HepG2 (cell line): Measurements from ENCODE around the gene INHA. TPM values are rescaled to one million over a fixed set of nuclear protein-coding genes. Genes with fewer than 3 reads are reported as not detected.

ENCODE experiments used
- ATAC-seq: fragments of 200-7000 bp; cut with Tn5 transposase; 3 replicates; pipeline ENCODE4 v1.9.1; 2020; ENCODE audit warnings: mild to moderate bottlenecking, moderate library complexity
- BruUV-seq: library from RNA; stranded (reverse); fragments of 400-500 nt; replicated peaks from 2 replicates; lab custom pipeline; 2021; lab: Mats Ljungman, UMichigan
- CTCF ChIA-PET: fragments of 300-600 bp; formaldehyde crosslinking; extraction: SDS; loops from one replicate; lab custom pipeline; 2021; ENCODE audit warnings: low total read pairs, inconsistent platforms, low intra/inter-chr PET ratio; lab: Yijun Ruan, JAX
- POLR2A ChIA-PET: fragments of 350-600 bp; sonication (Branson Sonifier 250); formaldehyde crosslinking; loops from one replicate; lab custom pipeline; 2020; ENCODE audit warnings: antibody characterized with exemption, inconsistent platforms; lab: Yijun Ruan, JAX
- DNase-seq: peaks from one replicate; pipeline ENCODE4 v3.0.0-alpha.2; 2015; ENCODE audit warnings: low spot score
- FAIRE-seq: peaks from 3 replicates; lab custom pipeline; 2011; peaks lifted over from hg19 to GRCh38; lab: Jason Lieb, UNC
- H2AFZ ChIP-seq: one replicate; pipeline ENCODE4 v1.6.1; 2011; ENCODE audit warnings: low read length, inconsistent platforms
- H3K27ac ChIP-seq: fragments of 300-600 bp; 3 replicates; pipeline ENCODE4 v1.8.0; 2011; ENCODE audit warnings: mixed run types, mild to moderate bottlenecking, mixed read lengths, low read length, inconsistent platforms; ENCODE audit not compliant: insufficient read depth; ENCODE audit errors: extremely low read length
- H3K27me3 ChIP-seq, 2 experiments: fragments of 200-600 bp in 1 of 2; 2 replicates in 1 of 2; 3 replicates in 1 of 2; pipeline versions ENCODE4 v1.6.0 to v1.8.0; 2011; ENCODE audit warnings: low read length in 2 of 2, mild to moderate bottlenecking in 2 of 2, moderate library complexity in 2 of 2, inconsistent platforms in 1 of 2; ENCODE audit not compliant: insufficient read depth in 2 of 2, control insufficient read depth in 1 of 2
- H3K36me3 ChIP-seq, 2 experiments: fragments of 200-600 bp in 1 of 2; replicated peaks in 1 of 2; 2 replicates in 1 of 2; 3 replicates in 1 of 2; pipeline versions ENCODE4 v1.5.1 to v1.8.0; 2011; ENCODE audit warnings: low read length in 2 of 2, inconsistent platforms in 1 of 2; ENCODE audit not compliant: insufficient read depth in 2 of 2, control insufficient read depth in 1 of 2
- H3K4me1 ChIP-seq: 2 replicates; pipeline ENCODE4 v1.5.1; 2012; ENCODE audit warnings: low read length, inconsistent platforms; ENCODE audit not compliant: insufficient read depth
- H3K4me2 ChIP-seq: 2 replicates; pipeline ENCODE4 v1.6.0; 2011; ENCODE audit warnings: low read depth, low read length, inconsistent platforms
- H3K4me3 ChIP-seq, 3 experiments: fragments of 200-600 bp in 1 of 3; sonication (generic), shearing (Covaris generic) in 1 of 3; replicated peaks in 1 of 3; 2 replicates each; pipeline ENCODE4 v1.5.1; 2011 to 2016; ENCODE audit warnings: low read length in 3 of 3, inconsistent platforms in 2 of 3, low read depth in 2 of 3, mild to moderate bottlenecking in 2 of 3, control low read depth in 1 of 3, mixed read lengths in 1 of 3; ENCODE audit not compliant: insufficient read depth in 1 of 3
- H3K79me2 ChIP-seq: one replicate; pipeline ENCODE4 v1.6.1; 2011; ENCODE audit warnings: low read length, inconsistent platforms; ENCODE audit not compliant: insufficient read depth
- H3K9ac ChIP-seq: 2 replicates; pipeline ENCODE4 v1.6.0; 2011; ENCODE audit warnings: mild to moderate bottlenecking, low read depth, low read length, inconsistent platforms; ENCODE audit not compliant: insufficient read depth
- H3K9me3 ChIP-seq: 2 replicates; pipeline ENCODE4 v1.5.1; 2012; ENCODE audit warnings: mild to moderate bottlenecking, low read length
- H4K20me1 ChIP-seq: 2 replicates; pipeline ENCODE4 v1.6.0; 2011; ENCODE audit warnings: inconsistent platforms, mild to moderate bottlenecking, low read length, moderate library complexity; ENCODE audit not compliant: insufficient read depth
- DMAP1 ChIP-seq: IDR thresholded peaks from 2 replicates; pipeline ENCODE4 v1.6.1; 2016
- MAFK ChIP-seq, 2 experiments: IDR thresholded peaks in 1 of 2; conservative IDR thresholded peaks in 1 of 2; 2 replicates each; pipeline ENCODE4 v1.6.1; 2011; ENCODE audit warnings: improper control_type of control experiment in 2 of 2, low read length in 2 of 2
- NFYC ChIP-seq: IDR thresholded peaks from 2 replicates; pipeline ENCODE4 v1.6.1; 2016; ENCODE audit warnings: missing genetic modification reagents, missing compliant biosample characterization
- ZBTB38 ChIP-seq: sonication (generic); formaldehyde crosslinking; IDR thresholded peaks from 2 replicates; pipeline ENCODE4 v1.5.1; 2020; ENCODE audit warnings: mild to moderate bottlenecking, missing genetic modification reagents
- ZC3H13 ChIP-seq: sonication (generic); formaldehyde crosslinking; IDR thresholded peaks from 2 replicates; pipeline ENCODE4 v1.8.1; 2023; ENCODE audit warnings: mild to moderate bottlenecking, missing genetic modification reagents, moderate library complexity
- ZFP36 ChIP-seq: fragments of 150-350 bp; IDR thresholded peaks from 2 replicates; pipeline ENCODE4 v1.6.1; 2018; ENCODE audit warnings: borderline replicate concordance, low read length, low read depth; ENCODE audit not compliant: partially characterized antibody
- ZIK1 ChIP-seq: sonication (generic); formaldehyde crosslinking; IDR thresholded peaks from 2 replicates; pipeline ENCODE4 v1.5.0; 2020; ENCODE audit warnings: mild to moderate bottlenecking, low read depth, missing genetic modification reagents, borderline replicate concordance
- ZNF10 ChIP-seq: sonication (generic); formaldehyde crosslinking; IDR thresholded peaks from 2 replicates; pipeline ENCODE4 v1.4.0; 2020; ENCODE audit warnings: mild to moderate bottlenecking, low read depth, missing genetic modification reagents, borderline replicate concordance
- ZNF317 ChIP-seq: sonication (generic); formaldehyde crosslinking; IDR thresholded peaks from 2 replicates; pipeline ENCODE4 v1.5.0; 2020; ENCODE audit warnings: mild to moderate bottlenecking, missing genetic modification reagents
- WGBS: methylation state at CpG from one replicate; pipeline ENCODE4 v1.1.6; 2017; ENCODE audit warnings: low lambda C conversion rate; 5-methylcytosine and 5-hydroxymethylcytosine counted together
- in situ Hi-C: cut with HindIII; loops from 2 replicates; pipeline ENCODE4 v1.10.0; 2017; ENCODE audit warnings: low pct_unique_long_range_greater_than_20kb; ENCODE audit not compliant: extremely low pct_ligation_motif_present
- intact Hi-C: fragments of 100-400 bp; cut with micrococcal nuclease; formaldehyde crosslinking; loops from one replicate; pipeline ENCODE4 v1.10.0; 2022; ENCODE audit not compliant: unreplicated experiment
- polyA plus RNA-seq, 8 experiments: library from polyadenylated mRNA; depleted of rRNA in 3 of 8; stranded (reverse) in 7 of 8; unstranded in 1 of 8; fragments of >200 nt; fragmentation: Illumina TruSeq in 4 of 8; extraction: Trizol in 4 of 8; gene quantifications; 2 replicates each; pipeline versions ENCODE4 v1.2.1 to v1.2.3, GENCODE V29; 2011 to 2016; ENCODE audit warnings: low read depth in 4 of 8, missing spikeins in 1 of 8, mixed read lengths in 1 of 8; ENCODE audit not compliant: insufficient read depth in 1 of 8
- total RNA-seq, 5 experiments: library from RNA; depleted of rRNA; stranded (reverse); fragments of >200 nt; fragmentation: Illumina TruSeq; extraction: Trizol; gene quantifications; 2 replicates each; pipeline ENCODE4 v1.2.3, GENCODE V29; 2016; ENCODE audit warnings: low read depth in 1 of 5
- TF ChIP-seq, protein P1 (sequence below): sonication (generic); formaldehyde crosslinking; IDR thresholded peaks from 2 replicates; pipeline ENCODE4 v1.4.0; 2020; ENCODE audit warnings: mild to moderate bottlenecking, missing genetic modification reagents
- TF ChIP-seq, protein P2 (sequence below): sonication (generic); formaldehyde crosslinking; IDR thresholded peaks from 2 replicates; pipeline ENCODE4 v1.4.0; 2020; ENCODE audit warnings: mild to moderate bottlenecking, missing genetic modification reagents
- TF ChIP-seq, protein P3 (sequence below): sonication (generic); formaldehyde crosslinking; IDR thresholded peaks from 2 replicates; pipeline ENCODE4 v1.9.0; 2021; ENCODE audit warnings: missing genetic modification reagents, mild to moderate bottlenecking, borderline replicate concordance

Gene INHA
- total and polyA plus RNA-seq, 2 of the 13 experiments (the other 11 are each of a cell fraction or from before 2014, with no cell fraction given), result 4.1 to 15.2 TPM

DNA sequence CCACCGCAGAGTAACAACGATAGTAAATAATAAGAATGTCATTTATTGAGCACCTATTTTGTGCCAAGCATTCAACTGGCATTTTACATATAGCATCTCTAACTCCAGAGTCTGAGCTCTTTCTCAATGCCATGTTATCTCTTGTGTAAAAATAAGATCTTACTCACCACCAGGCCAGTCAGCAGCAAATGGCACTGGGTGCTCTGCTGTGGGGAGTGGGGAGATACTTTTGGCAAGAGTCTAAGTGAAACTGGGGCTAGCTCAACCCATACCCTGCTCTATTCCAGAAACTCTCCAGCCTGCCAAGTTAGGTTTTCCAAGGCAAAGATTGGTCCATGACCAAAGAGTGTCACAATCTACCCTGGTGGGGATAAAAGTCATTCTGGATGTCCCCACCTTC, 50.4 kb downstream of the INHA start:
- ATAC-seq (no peak), DNase-seq (no peak), FAIRE-seq (no peak)
- Histone ChIP-seq H3K4me2 (no peak overlapping the region), H3K9ac (no peak overlapping the region), H3K4me1 (peaks cover 18% of the 10 kb centered on the region), H3K36me3 (no peaks in the 10 kb centered on the region), H3K9me3 (no peaks in the 10 kb centered on the region)
- intact Hi-C loops, result no loop called here
- POLR2A ChIA-PET, result no interaction called here
- TF ChIP-seq ZNF10 (CRISPR knock-in tag) (no peak), DMAP1 (CRISPR knock-in tag) (no peak), ZBTB38 (no peak), ZFP36 (no peak), MAFK (conservative IDR thresholded peaks at IDR 0.05 in 1 of 2, IDR thresholded peaks at IDR 0.05 in 1 of 2; ENCODE audit: low read length in 2 of 2) (no peak)
- TF ChIP-seq, protein P1, sequence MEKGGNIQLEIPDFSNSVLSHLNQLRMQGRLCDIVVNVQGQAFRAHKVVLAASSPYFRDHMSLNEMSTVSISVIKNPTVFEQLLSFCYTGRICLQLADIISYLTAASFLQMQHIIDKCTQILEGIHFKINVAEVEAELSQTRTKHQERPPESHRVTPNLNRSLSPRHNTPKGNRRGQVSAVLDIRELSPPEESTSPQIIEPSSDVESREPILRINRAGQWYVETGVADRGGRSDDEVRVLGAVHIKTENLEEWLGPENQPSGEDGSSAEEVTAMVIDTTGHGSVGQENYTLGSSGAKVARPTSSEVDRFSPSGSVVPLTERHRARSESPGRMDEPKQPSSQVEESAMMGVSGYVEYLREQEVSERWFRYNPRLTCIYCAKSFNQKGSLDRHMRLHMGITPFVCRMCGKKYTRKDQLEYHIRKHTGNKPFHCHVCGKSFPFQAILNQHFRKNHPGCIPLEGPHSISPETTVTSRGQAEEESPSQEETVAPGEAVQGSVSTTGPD, result no peak
- TF ChIP-seq, all 625 proteins: peak for 0
- in situ Hi-C loops, result no loop called here
- Histone ChIP-seq H2AFZ (no peak overlapping the region), H3K27me3 (peaks cover 14 to 57% of the 10 kb centered on the region in 2 experiments), H3K4me3 (no peak overlapping the region), H3K79me2 (no peaks in the 10 kb centered on the region), H3K27ac (no peak overlapping the region), H4K20me1 (no peaks in the 10 kb centered on the region)
- CTCF ChIA-PET, result no interaction called here
- WGBS, result 0% methylated on average over 2 of the region's 2 CpGs
- BruUV-seq, result no TSS peak

DNA sequence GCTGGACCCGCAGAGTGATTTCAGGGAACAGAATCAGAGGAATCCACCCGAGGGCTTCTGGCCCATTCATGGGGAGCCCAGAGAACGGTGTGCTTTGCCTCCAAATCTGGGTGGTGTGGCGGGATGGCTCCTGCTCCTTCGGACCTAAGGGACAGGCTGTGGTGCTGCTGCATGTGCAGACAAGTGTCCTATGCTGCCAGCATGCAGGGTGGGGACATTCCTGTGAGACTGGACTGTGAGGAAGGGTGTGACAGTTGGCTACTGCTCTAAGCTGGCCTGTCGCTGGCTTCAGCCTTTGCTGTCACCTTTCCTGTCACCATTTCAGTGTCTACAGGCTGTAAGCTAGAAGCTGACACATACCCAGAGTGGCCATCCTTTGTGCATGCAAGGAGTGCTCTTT, 52.5 kb downstream of the INHA start:
- in situ Hi-C loops, result no loop called here
- FAIRE-seq (no peak), DNase-seq (no peak), ATAC-seq (no peak; the same call in 2 of the 3 replicates)
- 19% methylated on average over 6 of the region's 6 CpGs for WGBS
- Histone ChIP-seq H3K4me1 (peaks cover 25% of the 10 kb centered on the region), H4K20me1 (no peaks in the 10 kb centered on the region), H3K9me3 (no peaks in the 10 kb centered on the region), H3K9ac (no peak overlapping the region), H3K4me3 (no peak overlapping the region), H3K27me3 (peaks cover 21 to 76% of the 10 kb centered on the region in 2 experiments), H2AFZ (no peak overlapping the region), H3K27ac (no peak overlapping the region), H3K79me2 (no peaks in the 10 kb centered on the region), H3K36me3 (no peaks in the 10 kb centered on the region), H3K4me2 (no peak overlapping the region)
- intact Hi-C loops, result no loop called here
- POLR2A ChIA-PET, result no interaction called here
- no TSS peak for BruUV-seq
- CTCF ChIA-PET, result no interaction called here
- TF ChIP-seq ZC3H13 (no peak), NFYC (CRISPR knock-in tag) (no peak), ZIK1 (CRISPR knock-in tag) (no peak), ZNF317 (CRISPR knock-in tag) (no peak)
- TF ChIP-seq, protein P2, sequence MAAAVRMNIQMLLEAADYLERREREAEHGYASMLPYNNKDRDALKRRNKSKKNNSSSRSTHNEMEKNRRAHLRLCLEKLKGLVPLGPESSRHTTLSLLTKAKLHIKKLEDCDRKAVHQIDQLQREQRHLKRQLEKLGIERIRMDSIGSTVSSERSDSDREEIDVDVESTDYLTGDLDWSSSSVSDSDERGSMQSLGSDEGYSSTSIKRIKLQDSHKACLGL (CRISPR knock-in tag), result no peak
- TF ChIP-seq, protein P3, sequence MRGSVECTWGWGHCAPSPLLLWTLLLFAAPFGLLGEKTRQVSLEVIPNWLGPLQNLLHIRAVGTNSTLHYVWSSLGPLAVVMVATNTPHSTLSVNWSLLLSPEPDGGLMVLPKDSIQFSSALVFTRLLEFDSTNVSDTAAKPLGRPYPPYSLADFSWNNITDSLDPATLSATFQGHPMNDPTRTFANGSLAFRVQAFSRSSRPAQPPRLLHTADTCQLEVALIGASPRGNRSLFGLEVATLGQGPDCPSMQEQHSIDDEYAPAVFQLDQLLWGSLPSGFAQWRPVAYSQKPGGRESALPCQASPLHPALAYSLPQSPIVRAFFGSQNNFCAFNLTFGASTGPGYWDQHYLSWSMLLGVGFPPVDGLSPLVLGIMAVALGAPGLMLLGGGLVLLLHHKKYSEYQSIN (CRISPR knock-in tag), result no peak
